Gastroesophageal sphincter (tissue), 4 donors: Measurements from ENCODE around the gene KLHL28. TPM values are rescaled to one million over a fixed set of nuclear protein-coding genes. Genes with fewer than 3 reads are reported as not detected.

Source experiments
- ATAC-seq: fragments of 150-250 bp; one replicate; pipeline ENCODE4 v1.9.1; 2016; ENCODE audit warnings: mild to moderate bottlenecking, moderate library complexity
- H3K27ac ChIP-seq, 4 donors: fragments of 200-600 bp; sonication (generic) in 3 of 4; 1 replicate in 3 of 4; 2 replicates in 1 of 4; pipeline ENCODE4 v1.5.1; 2016 to 2019
- H3K27me3 ChIP-seq: fragments of 200-600 bp; sonication (generic); one replicate; pipeline ENCODE4 v1.5.1; 2019
- H3K36me3 ChIP-seq, 2 donors: fragments of 200-600 bp; sonication (generic); one replicate each; pipeline ENCODE4 v1.5.1; 2019; ENCODE audit warnings: control low read depth in 1 of 2
- H3K4me1 ChIP-seq, 3 donors: fragments of 200-600 bp; sonication (generic); 1 replicate in 2 of 3; 2 replicates in 1 of 3; pipeline ENCODE4 v1.5.1; 2016 to 2019; ENCODE audit warnings: control low read depth in 2 of 3
- H3K4me3 ChIP-seq, 2 donors: fragments of 200-600 bp; sonication (generic); one replicate each; pipeline ENCODE4 v1.5.1; 2019; ENCODE audit warnings: mild to moderate bottlenecking in 1 of 2, moderate library complexity in 1 of 2
- H3K9me3 ChIP-seq, 3 donors: fragments of 200-600 bp; sonication (generic); one replicate each; pipeline ENCODE4 v1.5.1; 2017 to 2019; ENCODE audit warnings: control low read depth in 2 of 3
- EP300 ChIP-seq: sonication (generic); formaldehyde crosslinking; IDR thresholded peaks from one replicate; pipeline ENCODE4 v1.6.1; 2017; ENCODE audit warnings: antibody characterized with exemption, mild to moderate bottlenecking
- POLR2A ChIP-seq, 2 donors: fragments of 450-650 bp; IDR thresholded peaks; one replicate each; pipeline ENCODE4 v1.6.1; 2017; ENCODE audit warnings: antibody characterized with exemption in 2 of 2, mild to moderate bottlenecking in 2 of 2, moderate library complexity in 1 of 2
- POLR2AphosphoS5 ChIP-seq: sonication (generic); formaldehyde crosslinking; IDR thresholded peaks from one replicate; pipeline ENCODE4 v1.6.1; 2017; ENCODE audit warnings: antibody characterized with exemption
- WGBS, 2 donors: methylation state at CpG; one replicate each; pipeline ENCODE4 v1.1.5; 2018; ENCODE audit warnings: low coverage in 1 of 2; 5-methylcytosine and 5-hydroxymethylcytosine counted together
- total RNA-seq, 4 donors: library from RNA; depleted of rRNA; stranded (reverse); fragments of >200 nt; gene quantifications; one replicate each; pipeline ENCODE4 v1.1.0, GENCODE V29; 2016
- TF ChIP-seq, protein P1 (sequence below), 4 experiments: fragments of 200-600 bp in 2 of 4; fragments of 450-650 bp in 2 of 4; sonication (generic) in 1 of 4; IDR thresholded peaks; one replicate each; pipeline ENCODE4 v1.5.1; 2017 to 2019; ENCODE audit warnings: antibody characterized with exemption in 4 of 4, mild to moderate bottlenecking in 2 of 4, moderate library complexity in 2 of 4

KLHL28 gene, protein sequence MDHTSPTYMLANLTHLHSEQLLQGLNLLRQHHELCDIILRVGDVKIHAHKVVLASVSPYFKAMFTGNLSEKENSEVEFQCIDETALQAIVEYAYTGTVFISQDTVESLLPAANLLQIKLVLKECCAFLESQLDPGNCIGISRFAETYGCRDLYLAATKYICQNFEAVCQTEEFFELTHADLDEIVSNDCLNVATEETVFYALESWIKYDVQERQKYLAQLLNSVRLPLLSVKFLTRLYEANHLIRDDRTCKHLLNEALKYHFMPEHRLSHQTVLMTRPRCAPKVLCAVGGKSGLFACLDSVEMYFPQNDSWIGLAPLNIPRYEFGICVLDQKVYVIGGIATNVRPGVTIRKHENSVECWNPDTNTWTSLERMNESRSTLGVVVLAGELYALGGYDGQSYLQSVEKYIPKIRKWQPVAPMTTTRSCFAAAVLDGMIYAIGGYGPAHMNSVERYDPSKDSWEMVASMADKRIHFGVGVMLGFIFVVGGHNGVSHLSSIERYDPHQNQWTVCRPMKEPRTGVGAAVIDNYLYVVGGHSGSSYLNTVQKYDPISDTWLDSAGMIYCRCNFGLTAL
- total RNA-seq: 10 to 100 TPM in 3 of 4 donors, 1 to 10 TPM in 1; 10.0 to 12.6 (median 11.0) TPM

DNA sequence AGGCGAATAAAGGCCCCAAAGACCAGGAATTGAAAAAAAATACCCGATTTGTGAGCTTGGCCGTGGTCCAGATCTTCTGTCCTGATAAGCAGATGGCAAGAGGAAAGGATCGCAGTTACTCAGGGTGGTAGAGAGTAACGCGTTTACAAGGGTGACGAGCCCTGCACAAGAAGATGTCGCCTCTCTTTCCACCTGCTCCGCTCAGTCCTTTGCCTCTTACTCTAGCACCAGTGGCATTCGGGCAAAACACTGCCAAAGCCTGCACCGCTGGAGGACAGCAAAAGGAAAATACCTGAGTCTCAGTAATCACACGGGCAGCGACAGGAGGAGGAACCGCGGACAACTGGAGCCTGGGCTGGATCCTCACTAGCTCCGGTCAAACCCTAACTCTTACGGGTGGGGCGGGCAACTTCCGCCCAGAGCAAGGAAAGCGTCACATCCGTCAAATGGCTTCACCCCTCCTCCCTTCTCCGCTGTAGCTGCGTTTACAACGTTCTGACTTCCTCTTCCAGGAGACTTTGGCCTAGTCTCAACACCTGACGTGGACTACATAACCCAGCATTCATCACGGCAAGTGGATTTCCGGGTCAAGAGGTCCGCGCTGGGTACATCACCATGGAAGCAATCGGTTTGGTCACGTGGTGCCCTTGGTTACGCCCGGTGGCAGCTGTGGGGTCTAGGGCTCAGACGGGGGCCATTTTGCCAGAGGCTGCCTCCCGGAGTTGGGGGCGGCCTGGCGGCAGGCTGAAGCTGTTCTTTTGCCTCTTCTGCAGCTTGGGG lies at the start of gene KLHL28, which contains the start of gene TOGARAM1:
Gene KLHL28, minus strand, starts transcription at position 394 of the 780 bp plus-strand sequence. CDS start 16,019 bp downstream, outside the sequence.
Gene TOGARAM1, plus strand, starts transcription at position 637 of the 780 bp plus-strand sequence. CDS start 232 bp downstream, outside the sequence.
- 0% methylated on average over 13 to 17 of the region's 37 CpGs for WGBS, 2 donors
- TF ChIP-seq POLR2A (IDR thresholded peaks at IDR 0.05) (peak; percentile 45 to 72), EP300 (no peak), POLR2AphosphoS5 (peak; percentile 89)
- TF ChIP-seq, protein P1, sequence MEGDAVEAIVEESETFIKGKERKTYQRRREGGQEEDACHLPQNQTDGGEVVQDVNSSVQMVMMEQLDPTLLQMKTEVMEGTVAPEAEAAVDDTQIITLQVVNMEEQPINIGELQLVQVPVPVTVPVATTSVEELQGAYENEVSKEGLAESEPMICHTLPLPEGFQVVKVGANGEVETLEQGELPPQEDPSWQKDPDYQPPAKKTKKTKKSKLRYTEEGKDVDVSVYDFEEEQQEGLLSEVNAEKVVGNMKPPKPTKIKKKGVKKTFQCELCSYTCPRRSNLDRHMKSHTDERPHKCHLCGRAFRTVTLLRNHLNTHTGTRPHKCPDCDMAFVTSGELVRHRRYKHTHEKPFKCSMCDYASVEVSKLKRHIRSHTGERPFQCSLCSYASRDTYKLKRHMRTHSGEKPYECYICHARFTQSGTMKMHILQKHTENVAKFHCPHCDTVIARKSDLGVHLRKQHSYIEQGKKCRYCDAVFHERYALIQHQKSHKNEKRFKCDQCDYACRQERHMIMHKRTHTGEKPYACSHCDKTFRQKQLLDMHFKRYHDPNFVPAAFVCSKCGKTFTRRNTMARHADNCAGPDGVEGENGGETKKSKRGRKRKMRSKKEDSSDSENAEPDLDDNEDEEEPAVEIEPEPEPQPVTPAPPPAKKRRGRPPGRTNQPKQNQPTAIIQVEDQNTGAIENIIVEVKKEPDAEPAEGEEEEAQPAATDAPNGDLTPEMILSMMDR (IDR thresholded peaks at IDR 0.05): no peak
- Histone ChIP-seq H3K4me3 (peak within 1 kb of the TSS; percentile 80 to 95), H3K4me1 (peaks cover 6 to 72% (median 9%) of the 10 kb centered on the region in 3 donors), H3K9me3 (no peaks in the 10 kb centered on the region), H3K27me3 (no peaks in the 10 kb centered on the region), H3K27ac (peak within 1 kb of the TSS; percentile 71 to 94 (median 90)), H3K36me3 (no peaks in the 10 kb centered on the region)
- peak; percentile 99 for ATAC-seq

DNA sequence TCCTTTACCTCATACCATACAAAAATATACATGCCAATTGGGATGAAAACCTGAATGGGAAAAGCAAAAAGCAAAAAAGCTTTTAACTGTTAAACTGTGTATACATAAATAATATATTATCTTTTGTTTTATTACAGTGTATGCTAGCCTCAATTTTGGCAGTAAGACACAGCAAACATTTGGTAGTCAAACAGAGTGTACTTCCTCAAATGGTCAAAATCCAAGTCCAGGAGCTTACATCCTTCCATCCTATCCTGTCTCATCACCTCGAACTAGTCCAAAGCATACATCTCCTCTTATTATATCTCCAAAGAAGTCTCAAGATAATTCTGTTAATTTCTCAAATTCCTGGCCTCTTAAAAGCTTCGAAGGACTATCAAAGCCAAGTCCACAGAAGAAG lies 42.2 kb upstream of the KLHL28 start:
- Histone ChIP-seq H3K27me3 (no peaks in the 10 kb centered on the region), H3K9me3 (no peaks in the 10 kb centered on the region), H3K36me3 (peaks cover 3 to 53% of the 10 kb centered on the region in 2 donors), H3K4me3 (no peak overlapping the region), H3K4me1 (no peaks in the 10 kb centered on the region), H3K27ac (no peak overlapping the region)
- TF ChIP-seq POLR2AphosphoS5 (no peak), POLR2A (IDR thresholded peaks at IDR 0.05) (no peak), EP300 (no peak)
- TF ChIP-seq, protein P1 (IDR thresholded peaks at IDR 0.05): no peak
- WGBS, 2 donors: 88 to 100% methylated on average over 2 of the region's 2 CpGs
- no peak for ATAC-seq

DNA sequence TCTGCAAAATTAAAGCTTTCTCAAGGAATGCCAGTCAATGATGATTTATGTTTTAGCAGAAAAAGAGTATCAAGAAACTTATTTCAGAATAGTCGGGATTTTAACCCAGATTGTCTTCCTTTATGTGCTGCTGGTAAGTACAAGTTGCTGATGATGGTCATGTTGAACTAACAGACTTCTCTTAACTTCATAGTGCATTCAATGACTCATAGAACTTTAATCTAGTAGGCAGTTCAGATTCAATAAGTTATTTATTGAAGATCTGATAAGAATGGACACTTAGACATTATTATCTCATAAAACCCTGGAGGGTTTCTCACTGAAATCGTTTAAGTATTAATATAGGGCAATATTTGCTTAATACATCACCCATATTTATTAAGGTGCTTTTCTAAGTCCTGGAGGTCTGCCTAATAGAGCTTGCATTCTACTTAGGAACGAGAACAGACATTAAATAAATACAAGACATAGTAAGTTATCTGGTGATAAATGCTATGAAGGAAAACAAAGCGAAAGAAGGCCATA lies 34.1 kb upstream of the KLHL28 start:
- no peak overlapping the region for H3K4me3 ChIP-seq
- H3K4me1 ChIP-seq: no peaks in the 10 kb centered on the region
- H3K27me3 ChIP-seq: no peaks in the 10 kb centered on the region
- no peaks in the 10 kb centered on the region for H3K9me3 ChIP-seq
- 49 to 69% methylated on average over 4 of the region's 4 CpGs for WGBS, 2 donors
- H3K36me3 ChIP-seq: peaks cover 3 to 29% of the 10 kb centered on the region in 2 donors
- ATAC-seq: no peak
- H3K27ac ChIP-seq: no peak overlapping the region
- TF ChIP-seq, protein P1 (IDR thresholded peaks at IDR 0.05): no peak
- TF ChIP-seq EP300 (no peak), POLR2AphosphoS5 (no peak), POLR2A (IDR thresholded peaks at IDR 0.05) (no peak)

DNA sequence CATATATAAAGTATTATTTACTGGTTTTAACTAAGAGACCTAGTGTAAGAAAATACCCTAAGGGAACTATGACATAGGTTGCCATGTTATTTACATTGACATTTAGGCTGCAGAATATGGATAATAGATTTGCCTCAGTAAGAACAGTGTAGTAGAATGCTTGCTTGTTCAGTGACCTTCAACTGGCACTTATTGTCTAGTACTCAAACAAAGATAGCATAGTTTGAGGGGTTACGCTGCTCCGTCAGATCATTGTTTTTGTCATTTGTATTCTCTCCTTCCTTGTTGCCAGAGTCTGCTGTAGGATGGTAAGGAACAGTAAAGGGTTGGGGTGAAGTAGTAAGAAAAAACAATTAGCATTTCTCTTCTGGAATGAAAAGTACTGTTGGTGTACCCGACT lies 33.4 kb upstream of the KLHL28 start:
- Histone ChIP-seq H3K27ac (no peak overlapping the region), H3K27me3 (no peaks in the 10 kb centered on the region), H3K4me3 (no peak overlapping the region), H3K36me3 (peaks cover 0 to 22% of the 10 kb centered on the region in 2 donors), H3K9me3 (no peaks in the 10 kb centered on the region), H3K4me1 (no peaks in the 10 kb centered on the region)
- no peak for TF ChIP-seq POLR2AphosphoS5
- ATAC-seq: no peak
- WGBS, 2 donors: 87 to 93% methylated on average over 3 of the region's 3 CpGs

DNA sequence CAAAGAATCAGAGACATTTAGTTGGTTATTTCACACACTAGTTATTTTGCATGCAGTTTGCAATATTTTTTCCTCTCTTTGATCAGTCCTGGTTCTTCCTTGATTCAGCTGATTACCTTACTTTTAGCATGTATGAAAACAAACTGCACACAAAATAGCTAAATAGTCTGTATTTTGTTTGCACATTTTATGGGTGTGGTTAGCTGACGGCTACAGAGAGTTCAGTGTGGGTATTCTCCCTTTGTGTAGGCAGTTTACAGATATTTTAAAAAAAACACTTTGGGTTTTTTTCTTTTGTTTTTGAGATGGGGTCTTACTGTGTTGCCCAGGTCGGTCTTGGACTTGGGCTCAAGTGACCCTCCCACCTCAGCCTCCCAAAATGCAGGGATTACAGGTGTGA lies 28.8 kb upstream of the KLHL28 start:
- TF ChIP-seq, protein P1 (IDR thresholded peaks at IDR 0.05): no peak
- TF ChIP-seq EP300 (no peak), POLR2A (IDR thresholded peaks at IDR 0.05) (no peak), POLR2AphosphoS5 (no peak)
- H3K27ac ChIP-seq: no peak overlapping the region
- WGBS, 2 donors: 44 to 61% methylated on average over 1 to 2 of the region's 2 CpGs

More for the DNA sequence above, 28.8 kb upstream of the KLHL28 start:
- Histone ChIP-seq H3K27me3 (no peaks in the 10 kb centered on the region), H3K4me1 (peaks cover 0 to 6% (median 0%) of the 10 kb centered on the region in 3 donors), H3K9me3 (no peaks in the 10 kb centered on the region), H3K36me3 (no peaks in the 10 kb centered on the region), H3K4me3 (no peak overlapping the region)
- ATAC-seq: no peak
